Jurkat, Clone E6-1 (cell line): ENCODE data around the gene ECM2.

Experiments used
- DNase-seq: peaks from one replicate; pipeline ENCODE4 v3.0.0-alpha.2; 2011; ENCODE audit warnings: low read depth, low spot score
- H3K4me3 ChIP-seq: 2 replicates; pipeline ENCODE4 v1.5.1; 2011; ENCODE audit warnings: mild to moderate bottlenecking, low read length, control low read depth, moderate library complexity

Gene ECM2

DNA sequence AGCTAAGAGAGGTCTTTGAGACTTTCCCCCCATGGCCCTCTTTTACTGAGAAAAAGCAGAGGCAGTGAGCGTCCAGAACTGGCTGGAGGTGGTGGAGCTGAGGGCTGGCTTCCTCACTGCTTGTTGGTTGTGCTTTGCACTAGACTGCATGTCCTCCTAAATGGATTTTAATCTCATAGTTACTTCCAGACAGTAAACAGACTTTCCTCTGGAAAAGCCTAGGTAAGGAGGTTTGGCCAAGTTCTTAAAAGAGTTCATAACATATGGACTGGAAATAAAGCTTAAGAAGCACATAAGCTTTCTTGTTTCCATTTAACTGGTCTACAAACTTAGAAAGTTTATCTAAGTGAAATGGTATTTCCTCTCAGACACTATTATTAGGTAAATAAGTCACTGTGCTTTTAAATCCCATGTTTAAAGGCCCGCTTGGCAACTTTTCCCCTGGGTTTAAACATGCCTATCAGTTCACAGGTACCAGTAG lies 55.5 kb downstream of the ECM2 start:
- no peak overlapping the region for H3K4me3 ChIP-seq
- DNase-seq, result no peak

DNA sequence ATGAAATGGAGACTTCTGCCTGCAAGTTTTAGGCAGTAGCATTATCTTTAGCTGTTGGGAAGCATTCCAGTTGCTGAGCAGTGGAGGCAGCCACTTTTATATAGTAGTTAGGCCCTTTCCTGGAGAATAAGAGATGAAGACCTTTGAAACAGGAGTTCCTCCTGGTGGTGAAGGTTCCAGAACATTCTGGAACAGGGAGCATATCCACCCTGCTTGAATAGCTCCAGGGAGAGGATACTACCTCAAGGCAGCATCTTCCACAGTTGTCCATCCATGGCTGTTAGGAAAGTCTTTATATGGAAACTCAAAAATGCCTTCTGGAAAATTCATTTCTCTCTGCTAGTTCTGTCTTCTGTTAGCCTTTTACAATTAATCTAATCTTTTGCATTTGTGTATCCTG lies 56.4 kb downstream of the ECM2 start:
- no peak overlapping the region for H3K4me3 ChIP-seq
- DNase-seq, result no peak

DNA sequence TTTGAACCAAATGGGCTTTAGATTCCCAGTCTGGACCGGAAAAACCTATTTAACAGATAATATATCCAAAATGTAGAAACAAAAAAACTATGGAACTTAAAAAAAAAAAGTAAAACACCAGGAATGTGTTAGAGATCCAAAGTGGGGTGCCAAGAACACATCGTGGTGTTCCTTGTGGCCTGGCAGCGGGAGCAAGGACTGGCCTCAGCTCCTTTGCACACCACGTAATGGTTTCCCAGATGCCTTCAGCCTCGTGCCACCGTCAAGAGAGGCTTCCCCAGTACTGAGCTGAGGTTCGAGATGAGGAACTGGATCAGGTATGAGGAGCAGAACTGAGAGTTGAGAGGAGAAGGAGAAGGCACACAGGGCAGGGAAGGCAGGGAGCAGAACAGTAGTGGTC lies 57.0 kb downstream of the ECM2 start:
- no peak for DNase-seq
- H3K4me3 ChIP-seq, result no peak overlapping the region

- H3K4me3 ChIP-seq, result no peak overlapping the region
- no peak for DNase-seq
Observed at GRCh38 chr9:92476962-92477361, 58.8 kb downstream of the ECM2 start.

GRCh38 chr9:92474587-92474986 lies 61.2 kb downstream of the ECM2 start:
- H3K4me3 ChIP-seq, result no peak overlapping the region
- no peak for DNase-seq

DNA sequence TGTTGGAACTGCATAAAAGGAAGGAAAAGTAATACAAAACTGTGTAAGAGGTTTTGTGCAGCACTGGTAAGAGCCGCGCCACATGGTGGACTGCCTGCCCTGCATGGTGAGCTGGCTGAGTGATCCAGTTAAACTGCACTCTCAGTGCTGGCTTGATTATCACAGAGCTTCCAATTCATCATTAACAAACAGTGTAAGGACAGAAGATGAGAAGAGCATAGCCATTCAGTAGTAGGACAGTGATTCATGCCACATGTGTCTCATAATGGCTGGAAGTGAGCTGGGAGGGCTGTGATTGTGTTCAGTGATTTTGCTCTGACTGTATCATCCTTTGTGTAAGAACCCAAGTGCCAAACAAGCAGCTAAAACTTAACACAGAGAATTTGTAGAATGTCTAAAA lies 67.6 kb downstream of the ECM2 start:
- H3K4me3 ChIP-seq, result no peak overlapping the region
- DNase-seq, result no peak

DNA sequence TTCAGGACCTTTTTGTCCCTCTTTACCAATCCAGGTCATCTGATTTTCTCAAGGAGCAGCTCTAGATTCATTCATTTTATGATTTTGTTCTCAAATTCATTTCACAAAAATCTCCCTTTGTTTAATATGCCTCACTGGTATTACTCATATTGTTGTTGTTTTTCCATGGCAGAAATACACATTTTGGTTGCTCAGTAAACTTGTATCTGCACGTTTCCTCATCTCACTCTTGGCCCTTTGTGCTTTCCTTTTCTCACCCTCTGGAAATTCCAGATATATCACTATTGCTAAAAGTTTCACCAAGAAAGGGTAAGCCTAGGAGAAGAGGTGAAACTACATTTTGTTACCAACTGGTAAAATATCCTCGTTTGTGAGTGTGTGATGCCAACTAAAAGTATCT lies 68.3 kb downstream of the ECM2 start:
- no peak overlapping the region for H3K4me3 ChIP-seq
- DNase-seq, result no peak

DNA sequence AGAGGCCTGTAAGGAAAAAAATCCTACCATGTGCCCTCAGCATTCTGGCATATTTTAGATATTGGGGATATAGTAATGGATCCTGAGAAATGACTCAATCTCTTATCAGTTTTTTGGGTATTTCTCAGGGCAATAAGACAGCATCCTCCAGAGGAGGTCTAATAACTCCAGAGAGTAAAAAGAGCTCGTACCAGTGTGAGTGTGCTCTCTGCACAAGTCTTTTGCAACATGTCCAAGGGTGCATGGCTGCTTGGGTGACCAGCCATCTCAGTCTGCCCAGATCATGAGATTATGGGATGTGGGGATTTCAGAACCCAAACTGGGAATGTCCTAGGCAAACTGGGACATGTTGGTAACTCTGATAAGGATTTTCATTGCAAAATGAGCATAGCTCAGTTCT lies 68.7 kb downstream of the ECM2 start:
- H3K4me3 ChIP-seq, result no peak overlapping the region
- no peak for DNase-seq

DNA sequence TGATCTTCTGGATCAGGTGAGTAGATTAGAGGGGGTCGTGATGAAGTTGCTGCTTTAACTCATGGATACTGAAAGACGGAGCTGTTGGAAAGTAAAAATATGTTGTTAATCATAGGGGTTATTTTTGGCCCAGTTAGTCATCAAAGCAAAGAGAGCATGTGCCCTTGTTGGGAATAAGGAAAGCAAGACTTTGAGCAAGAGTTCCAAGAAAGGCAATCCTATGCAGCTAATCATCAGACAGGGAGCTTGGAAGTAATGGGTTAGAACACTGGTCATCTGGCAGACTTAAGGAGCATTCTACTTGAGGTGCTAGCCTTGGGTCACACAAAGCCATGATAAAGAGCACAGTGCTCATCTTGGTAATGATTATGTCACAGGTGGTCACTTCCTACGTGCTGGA lies 71.8 kb downstream of the ECM2 start:
- DNase-seq, result no peak
- H3K4me3 ChIP-seq, result no peak overlapping the region

DNA sequence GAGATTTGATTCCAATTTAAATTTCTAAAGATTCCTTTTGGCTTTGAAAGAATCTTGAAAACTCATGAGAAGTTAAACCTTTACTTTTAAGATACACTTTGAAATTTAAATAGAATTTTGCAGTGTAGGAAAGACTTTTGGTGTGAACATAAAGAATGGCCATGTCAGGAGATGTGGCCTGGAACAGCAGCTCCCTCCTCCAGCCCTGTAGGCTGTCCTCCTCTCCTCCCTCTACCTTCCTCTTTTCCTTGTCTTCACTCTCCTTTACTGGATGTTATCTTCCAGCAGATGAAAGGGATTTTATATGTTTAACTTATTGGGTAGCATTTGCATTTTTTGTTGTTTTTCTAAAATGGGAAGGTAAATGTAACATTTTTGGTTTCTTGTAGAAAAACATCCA lies 72.4 kb downstream of the ECM2 start:
- no peak for DNase-seq
- H3K4me3 ChIP-seq, result no peak overlapping the region

- DNase-seq, result no peak
- H3K4me3 ChIP-seq, result no peak overlapping the region
Observed at GRCh38 chr9:92457576-92457975, 78.2 kb downstream of the ECM2 start.

- DNase-seq, result peak; percentile 31
- H3K4me3 ChIP-seq, result no peak overlapping the region
Observed at GRCh38 chr9:92455217-92455616, 80.6 kb downstream of the ECM2 start.

- no peak for DNase-seq
Observed at GRCh38 chr9:92446536-92446935, 89.3 kb downstream of the ECM2 start.

More at GRCh38 chr9:92446536-92446935, 89.3 kb downstream of the ECM2 start:
- no peak overlapping the region for H3K4me3 ChIP-seq
